Lung (tissue), 12 donors: ENCODE data around the gene BACE2. TPM values are rescaled to one million over a fixed set of nuclear protein-coding genes. Genes with fewer than 3 reads are reported as not detected.

ENCODE experiments used
- ATAC-seq: fragments of 200-7000 bp; cut with Tn5 transposase; one replicate; pipeline ENCODE4 v1.9.1; 2020; ENCODE audit warnings: moderate number of reproducible peaks; ENCODE audit not compliant: insufficient read depth, low FRiP score
- DNase-seq, 3 donors: peaks; one replicate each; pipeline ENCODE4 v3.0.0-alpha.2; 2013 to 2017
- H3K27ac ChIP-seq, 2 donors: one replicate each; pipeline ENCODE4 v1.5.1; 2013; ENCODE audit warnings: mild to moderate bottlenecking in 2 of 2, moderate library complexity in 2 of 2, control low read depth in 1 of 2, inconsistent platforms in 1 of 2, low read depth in 1 of 2, low read length in 1 of 2
- H3K27me3 ChIP-seq, 3 donors: one replicate each; pipeline ENCODE4 v1.5.1; 2013; ENCODE audit warnings: low read length in 2 of 3; ENCODE audit not compliant: control insufficient read depth in 3 of 3, insufficient read depth in 3 of 3
- H3K36me3 ChIP-seq, 4 donors: one replicate each; pipeline ENCODE4 v1.5.1; 2013; ENCODE audit warnings: low read length in 4 of 4, mild to moderate bottlenecking in 1 of 4, moderate library complexity in 1 of 4; ENCODE audit not compliant: control insufficient read depth in 4 of 4, insufficient read depth in 4 of 4
- H3K4me1 ChIP-seq, 5 donors: one replicate each; pipeline ENCODE4 v1.5.1; 2013; ENCODE audit warnings: low read length in 5 of 5, mild to moderate bottlenecking in 2 of 5, moderate library complexity in 1 of 5; ENCODE audit not compliant: control insufficient read depth in 5 of 5, insufficient read depth in 5 of 5
- H3K4me3 ChIP-seq: one replicate; pipeline ENCODE4 v1.5.1; 2013; ENCODE audit warnings: mild to moderate bottlenecking, control low read depth, moderate library complexity
- H3K9ac ChIP-seq, 2 donors: one replicate each; pipeline ENCODE4 v1.5.1; 2013; ENCODE audit warnings: low read length in 2 of 2, control low read depth in 1 of 2; ENCODE audit not compliant: insufficient read depth in 1 of 2
- H3K9me3 ChIP-seq, 4 donors: one replicate each; pipeline ENCODE4 v1.5.1; 2013; ENCODE audit warnings: low read length in 3 of 4, mild to moderate bottlenecking in 1 of 4, moderate library complexity in 1 of 4; ENCODE audit not compliant: control insufficient read depth in 4 of 4, insufficient read depth in 3 of 4
- CTCF ChIP-seq: IDR thresholded peaks from 2 replicates; pipeline ENCODE4 v1.5.1; 2012; ENCODE audit warnings: mild to moderate bottlenecking; ENCODE audit errors: control extremely low read depth, extremely low read depth
- WGBS, 2 donors: extraction: QIAGEN DNeasy Blood & Tissue Kit; methylation state at CpG; one replicate each; pipeline ENCODE4 v1.1.7; 2013; 5-methylcytosine and 5-hydroxymethylcytosine counted together
- polyA plus RNA-seq, 2 donors: library from polyadenylated mRNA; stranded (reverse); fragments of 200-250 nt; gene quantifications; one replicate each; pipeline ENCODE4 v1.2.1, GENCODE V29; 2013
- total RNA-seq, 2 donors: library from RNA; depleted of rRNA in 1 of 2; stranded (reverse); fragments of >200 nt in 1 of 2; gene quantifications; one replicate each; pipeline ENCODE4 v1.2.1, GENCODE V29; 2014 to 2021
- donor health status: control.
- donor health status: control.
- donor health status: Bipolar disorder and iron deficiency.
- donor health status: healthy.
- donor health status: DM: yes; HTN: yes; CAD: no.

Gene BACE2
- total and polyA plus RNA-seq, 4 donors: 9.3 to 49.9 (median 33.8) TPM

GRCh38 chr21:41220208-41220733, 52.3 kb downstream of the BACE2 start:
- Histone ChIP-seq H3K27ac (no peak overlapping the region), H3K9ac (no peak overlapping the region), H3K4me1 (peaks cover 0 to 4% (median 0%) of the 10 kb centered on the region in 5 donors), H3K4me3 (no peak overlapping the region), H3K9me3 (no peaks in the 10 kb centered on the region), H3K36me3 (no peaks in the 10 kb centered on the region), H3K27me3 (no peaks in the 10 kb centered on the region)
- no peak for TF ChIP-seq CTCF
- DNase-seq (no peak), ATAC-seq (no peak)
- WGBS, 2 donors: 84 to 88% methylated on average over 8 of the region's 8 CpGs

GRCh38 chr21:41222247-41223068, 54.5 kb downstream of the BACE2 start:
- WGBS, 2 donors: 94 to 95% methylated on average over 19 of the region's 19 CpGs
- no peaks in the 10 kb centered on the region for H3K9me3 ChIP-seq
- DNase-seq (no peak), ATAC-seq (no peak)
- no peak overlapping the region for H3K4me3 ChIP-seq
- H3K27me3 ChIP-seq: no peaks in the 10 kb centered on the region
- H3K9ac ChIP-seq: no peak overlapping the region
- H3K4me1 ChIP-seq: peaks cover 0 to 5% (median 0%) of the 10 kb centered on the region in 5 donors
- H3K36me3 ChIP-seq: peaks cover 0 to 1% (median 0%) of the 10 kb centered on the region in 4 donors
- H3K27ac ChIP-seq: no peak overlapping the region
- no peak for TF ChIP-seq CTCF

GRCh38 chr21:41226853-41227252, 58.9 kb downstream of the BACE2 start:
- TF ChIP-seq CTCF: no peak
- no peaks in the 10 kb centered on the region for H3K9me3 ChIP-seq
- peaks cover 0 to 4% (median 2%) of the 10 kb centered on the region in 4 donors for H3K36me3 ChIP-seq
- H3K27ac ChIP-seq: no peak overlapping the region
- no peak overlapping the region for H3K9ac ChIP-seq
- H3K4me3 ChIP-seq: no peak overlapping the region
- H3K4me1 ChIP-seq: peaks cover 0 to 1% (median 0%) of the 10 kb centered on the region in 5 donors
- H3K27me3 ChIP-seq: no peaks in the 10 kb centered on the region
- WGBS, 2 donors: 93 to 94% methylated on average over 8 of the region's 8 CpGs
- ATAC-seq (no peak), DNase-seq (no peak)
